WTC11 (cell line): ENCODE results near the gene NFAM1. TPM values are rescaled to one million over a fixed set of nuclear protein-coding genes. Genes with fewer than 3 reads are reported as not detected.

ENCODE experiments used
- ARID4B ChIP-seq: sonication (generic); formaldehyde crosslinking; IDR thresholded peaks from 2 replicates; pipeline ENCODE4 v1.8.0; 2023; ENCODE audit warnings: missing genetic modification reagents, mild to moderate bottlenecking, borderline replicate concordance
- ATF2 ChIP-seq: sonication (generic); formaldehyde crosslinking; IDR thresholded peaks from 2 replicates; pipeline ENCODE4 v1.8.1; 2022; ENCODE audit warnings: low read depth, missing genetic modification reagents, borderline replicate concordance
- IRF1 ChIP-seq: sonication (generic); formaldehyde crosslinking; IDR thresholded peaks from 2 replicates; pipeline ENCODE4 v1.8.0; 2023; ENCODE audit warnings: missing genetic modification reagents
- JAZF1 ChIP-seq: fragments of 250-450 bp; sonication (Bioruptor Pico); IDR thresholded peaks from 2 replicates; pipeline ENCODE4 v1.9.0; 2021; ENCODE audit warnings: moderate library complexity, mild to moderate bottlenecking, inconsistent platforms
- KAT7 ChIP-seq: sonication (generic); formaldehyde crosslinking; IDR thresholded peaks from 2 replicates; pipeline ENCODE4 v1.8.1; 2023; ENCODE audit warnings: missing genetic modification reagents, mild to moderate bottlenecking, borderline replicate concordance
- MAX ChIP-seq: sonication (generic); formaldehyde crosslinking; IDR thresholded peaks from 2 replicates; pipeline ENCODE4 v1.8.0; 2022; ENCODE audit warnings: mild to moderate bottlenecking, missing genetic modification reagents
- MYBL2 ChIP-seq: sonication (generic); formaldehyde crosslinking; IDR thresholded peaks from 2 replicates; pipeline ENCODE4 v1.8.1; 2023; ENCODE audit warnings: mild to moderate bottlenecking, moderate library complexity, missing genetic modification reagents
- SMAD3 ChIP-seq: sonication (generic); formaldehyde crosslinking; IDR thresholded peaks from 2 replicates; pipeline ENCODE4 v1.8.0; 2022; ENCODE audit warnings: missing genetic modification reagents, mild to moderate bottlenecking, borderline replicate concordance
- ZBTB21 ChIP-seq: sonication (generic); formaldehyde crosslinking; IDR thresholded peaks from 2 replicates; pipeline ENCODE4 v1.8.1; 2023; ENCODE audit warnings: mild to moderate bottlenecking, missing genetic modification reagents, borderline replicate concordance
- ZNF138 ChIP-seq: sonication (generic); formaldehyde crosslinking; conservative IDR thresholded peaks from 2 replicates; pipeline ENCODE4 v1.8.1; 2022; ENCODE audit warnings: mild to moderate bottlenecking, moderate library complexity, missing genetic modification reagents
- ZNF263 ChIP-seq: sonication (generic); formaldehyde crosslinking; IDR thresholded peaks from 2 replicates; pipeline ENCODE4 v1.8.1; 2022; ENCODE audit warnings: low read depth, mild to moderate bottlenecking, moderate library complexity, missing genetic modification reagents
- ZNF416 ChIP-seq: fragments of 250-450 bp; sonication (Bioruptor Pico); IDR thresholded peaks from 2 replicates; pipeline ENCODE4 v1.9.0; 2021; ENCODE audit warnings: mild to moderate bottlenecking, inconsistent platforms
- ZNF423 ChIP-seq: fragments of 250-450 bp; sonication (Bioruptor Pico); IDR thresholded peaks from 2 replicates; pipeline ENCODE4 v2.1.2; 2022; ENCODE audit warnings: mild to moderate bottlenecking, moderate library complexity
- ZNF425 ChIP-seq: fragments of 250-450 bp; sonication (Bioruptor Pico); conservative IDR thresholded peaks from 2 replicates; pipeline ENCODE4 v1.9.0; 2021; ENCODE audit warnings: mild to moderate bottlenecking
- total RNA-seq: library from RNA; stranded (reverse); gene quantifications from 3 replicates; pipeline ENCODE4 v1.2.3, GENCODE V29; 2021
- TF ChIP-seq, protein P1 (sequence below): fragments of 250-450 bp; sonication (Bioruptor Pico); IDR thresholded peaks from 2 replicates; pipeline ENCODE4 v1.9.0; 2021; ENCODE audit warnings: mild to moderate bottlenecking, borderline replicate concordance
- TF ChIP-seq, protein P2 (sequence below): sonication (generic); formaldehyde crosslinking; IDR thresholded peaks from 2 replicates; pipeline ENCODE4 v1.8.1; 2022; ENCODE audit warnings: missing genetic modification reagents, borderline replicate concordance
- TF ChIP-seq, protein P3 (sequence below): sonication (generic); formaldehyde crosslinking; conservative IDR thresholded peaks from 2 replicates; pipeline ENCODE4 v1.8.1; 2022; ENCODE audit warnings: mild to moderate bottlenecking, missing genetic modification reagents
- TF ChIP-seq, protein P4 (sequence below): sonication (generic); formaldehyde crosslinking; conservative IDR thresholded peaks from 2 replicates; pipeline ENCODE4 v1.8.1; 2023; ENCODE audit warnings: mild to moderate bottlenecking, low read depth, missing genetic modification reagents, moderate library complexity

The NFAM1 gene
- total RNA-seq, 1 experiment from 2014 or later: 1.6 TPM

DNA sequence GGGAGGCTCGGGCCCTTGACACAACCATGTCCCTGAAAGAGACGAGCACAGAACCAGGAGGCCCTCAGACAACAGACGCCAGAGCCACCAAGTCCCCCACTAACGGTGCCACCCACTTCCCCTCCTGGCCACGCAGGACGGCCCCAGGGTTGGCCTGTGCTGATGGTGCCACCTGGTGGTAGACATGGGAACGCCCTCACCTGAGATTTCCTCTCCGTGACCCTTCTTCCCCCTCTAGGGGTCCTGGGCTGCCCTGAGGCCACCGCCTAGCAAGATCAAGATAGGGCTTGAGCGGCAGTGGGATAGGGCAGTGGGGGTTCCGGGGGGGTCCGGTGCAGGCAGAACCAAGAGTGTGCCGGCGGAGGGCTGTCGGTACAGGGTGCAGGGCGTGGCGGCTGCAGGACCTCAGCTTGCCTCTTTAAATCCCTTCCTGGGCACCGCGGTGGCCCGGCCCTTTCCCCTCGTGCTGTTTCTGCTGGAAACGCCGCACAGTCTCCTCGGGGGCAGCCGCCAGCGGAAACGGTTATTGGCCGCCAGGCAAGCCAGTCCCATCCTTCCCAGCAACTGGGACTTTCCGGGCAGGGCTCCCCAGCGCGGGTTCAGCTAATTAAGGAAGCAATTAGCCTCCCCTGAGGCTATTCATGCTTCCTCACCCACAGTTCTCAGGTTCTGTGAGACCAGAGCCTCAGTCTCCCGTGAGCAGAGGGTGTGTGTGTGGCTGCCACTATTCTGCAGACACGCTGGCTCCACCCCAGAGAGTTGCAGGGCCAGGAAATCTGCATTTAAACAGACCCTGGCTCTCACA lies 5.5 kb upstream of the NFAM1 start (continued):
- TF ChIP-seq, protein P1, sequence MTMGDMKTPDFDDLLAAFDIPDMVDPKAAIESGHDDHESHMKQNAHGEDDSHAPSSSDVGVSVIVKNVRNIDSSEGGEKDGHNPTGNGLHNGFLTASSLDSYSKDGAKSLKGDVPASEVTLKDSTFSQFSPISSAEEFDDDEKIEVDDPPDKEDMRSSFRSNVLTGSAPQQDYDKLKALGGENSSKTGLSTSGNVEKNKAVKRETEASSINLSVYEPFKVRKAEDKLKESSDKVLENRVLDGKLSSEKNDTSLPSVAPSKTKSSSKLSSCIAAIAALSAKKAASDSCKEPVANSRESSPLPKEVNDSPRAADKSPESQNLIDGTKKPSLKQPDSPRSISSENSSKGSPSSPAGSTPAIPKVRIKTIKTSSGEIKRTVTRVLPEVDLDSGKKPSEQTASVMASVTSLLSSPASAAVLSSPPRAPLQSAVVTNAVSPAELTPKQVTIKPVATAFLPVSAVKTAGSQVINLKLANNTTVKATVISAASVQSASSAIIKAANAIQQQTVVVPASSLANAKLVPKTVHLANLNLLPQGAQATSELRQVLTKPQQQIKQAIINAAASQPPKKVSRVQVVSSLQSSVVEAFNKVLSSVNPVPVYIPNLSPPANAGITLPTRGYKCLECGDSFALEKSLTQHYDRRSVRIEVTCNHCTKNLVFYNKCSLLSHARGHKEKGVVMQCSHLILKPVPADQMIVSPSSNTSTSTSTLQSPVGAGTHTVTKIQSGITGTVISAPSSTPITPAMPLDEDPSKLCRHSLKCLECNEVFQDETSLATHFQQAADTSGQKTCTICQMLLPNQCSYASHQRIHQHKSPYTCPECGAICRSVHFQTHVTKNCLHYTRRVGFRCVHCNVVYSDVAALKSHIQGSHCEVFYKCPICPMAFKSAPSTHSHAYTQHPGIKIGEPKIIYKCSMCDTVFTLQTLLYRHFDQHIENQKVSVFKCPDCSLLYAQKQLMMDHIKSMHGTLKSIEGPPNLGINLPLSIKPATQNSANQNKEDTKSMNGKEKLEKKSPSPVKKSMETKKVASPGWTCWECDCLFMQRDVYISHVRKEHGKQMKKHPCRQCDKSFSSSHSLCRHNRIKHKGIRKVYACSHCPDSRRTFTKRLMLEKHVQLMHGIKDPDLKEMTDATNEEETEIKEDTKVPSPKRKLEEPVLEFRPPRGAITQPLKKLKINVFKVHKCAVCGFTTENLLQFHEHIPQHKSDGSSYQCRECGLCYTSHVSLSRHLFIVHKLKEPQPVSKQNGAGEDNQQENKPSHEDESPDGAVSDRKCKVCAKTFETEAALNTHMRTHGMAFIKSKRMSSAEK: no peak
- TF ChIP-seq, protein P2, sequence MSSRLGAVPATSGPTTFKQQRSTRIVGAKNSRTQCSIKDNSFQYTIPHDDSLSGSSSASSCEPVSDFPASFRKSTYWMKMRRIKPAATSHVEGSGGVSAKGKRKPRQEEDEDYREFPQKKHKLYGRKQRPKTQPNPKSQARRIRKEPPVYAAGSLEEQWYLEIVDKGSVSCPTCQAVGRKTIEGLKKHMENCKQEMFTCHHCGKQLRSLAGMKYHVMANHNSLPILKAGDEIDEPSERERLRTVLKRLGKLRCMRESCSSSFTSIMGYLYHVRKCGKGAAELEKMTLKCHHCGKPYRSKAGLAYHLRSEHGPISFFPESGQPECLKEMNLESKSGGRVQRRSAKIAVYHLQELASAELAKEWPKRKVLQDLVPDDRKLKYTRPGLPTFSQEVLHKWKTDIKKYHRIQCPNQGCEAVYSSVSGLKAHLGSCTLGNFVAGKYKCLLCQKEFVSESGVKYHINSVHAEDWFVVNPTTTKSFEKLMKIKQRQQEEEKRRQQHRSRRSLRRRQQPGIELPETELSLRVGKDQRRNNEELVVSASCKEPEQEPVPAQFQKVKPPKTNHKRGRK (CRISPR knock-in tag): no peak
- TF ChIP-seq ZNF425 (CRISPR knock-in tag) (no peak), ATF2 (CRISPR knock-in tag) (no peak), ZNF263 (CRISPR knock-in tag) (no peak), ZNF138 (no peak), KAT7 (no peak), IRF1 (no peak), ZNF423 (CRISPR knock-in tag) (peak; percentile 19; the same call in 1 of the 2 replicates), ZNF416 (CRISPR knock-in tag) (no peak), MAX (CRISPR knock-in tag) (no peak; the same call in 1 of the 2 replicates), SMAD3 (peak; percentile 62; the same call in 1 of the 2 replicates), JAZF1 (CRISPR knock-in tag) (no peak), ARID4B (CRISPR knock-in tag) (peak; percentile 49; the same call in 1 of the 2 replicates), MYBL2 (no peak), ZBTB21 (CRISPR knock-in tag) (no peak)
- TF ChIP-seq, protein P3, sequence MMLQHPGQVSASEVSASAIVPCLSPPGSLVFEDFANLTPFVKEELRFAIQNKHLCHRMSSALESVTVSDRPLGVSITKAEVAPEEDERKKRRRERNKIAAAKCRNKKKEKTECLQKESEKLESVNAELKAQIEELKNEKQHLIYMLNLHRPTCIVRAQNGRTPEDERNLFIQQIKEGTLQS: no peak
- TF ChIP-seq, protein P4, sequence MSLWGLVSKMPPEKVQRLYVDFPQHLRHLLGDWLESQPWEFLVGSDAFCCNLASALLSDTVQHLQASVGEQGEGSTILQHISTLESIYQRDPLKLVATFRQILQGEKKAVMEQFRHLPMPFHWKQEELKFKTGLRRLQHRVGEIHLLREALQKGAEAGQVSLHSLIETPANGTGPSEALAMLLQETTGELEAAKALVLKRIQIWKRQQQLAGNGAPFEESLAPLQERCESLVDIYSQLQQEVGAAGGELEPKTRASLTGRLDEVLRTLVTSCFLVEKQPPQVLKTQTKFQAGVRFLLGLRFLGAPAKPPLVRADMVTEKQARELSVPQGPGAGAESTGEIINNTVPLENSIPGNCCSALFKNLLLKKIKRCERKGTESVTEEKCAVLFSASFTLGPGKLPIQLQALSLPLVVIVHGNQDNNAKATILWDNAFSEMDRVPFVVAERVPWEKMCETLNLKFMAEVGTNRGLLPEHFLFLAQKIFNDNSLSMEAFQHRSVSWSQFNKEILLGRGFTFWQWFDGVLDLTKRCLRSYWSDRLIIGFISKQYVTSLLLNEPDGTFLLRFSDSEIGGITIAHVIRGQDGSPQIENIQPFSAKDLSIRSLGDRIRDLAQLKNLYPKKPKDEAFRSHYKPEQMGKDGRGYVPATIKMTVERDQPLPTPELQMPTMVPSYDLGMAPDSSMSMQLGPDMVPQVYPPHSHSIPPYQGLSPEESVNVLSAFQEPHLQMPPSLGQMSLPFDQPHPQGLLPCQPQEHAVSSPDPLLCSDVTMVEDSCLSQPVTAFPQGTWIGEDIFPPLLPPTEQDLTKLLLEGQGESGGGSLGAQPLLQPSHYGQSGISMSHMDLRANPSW: no peak; the same call in 1 of the 2 replicates
